ENCODE data around the gene FBXO34.

Gene FBXO34

DNA sequence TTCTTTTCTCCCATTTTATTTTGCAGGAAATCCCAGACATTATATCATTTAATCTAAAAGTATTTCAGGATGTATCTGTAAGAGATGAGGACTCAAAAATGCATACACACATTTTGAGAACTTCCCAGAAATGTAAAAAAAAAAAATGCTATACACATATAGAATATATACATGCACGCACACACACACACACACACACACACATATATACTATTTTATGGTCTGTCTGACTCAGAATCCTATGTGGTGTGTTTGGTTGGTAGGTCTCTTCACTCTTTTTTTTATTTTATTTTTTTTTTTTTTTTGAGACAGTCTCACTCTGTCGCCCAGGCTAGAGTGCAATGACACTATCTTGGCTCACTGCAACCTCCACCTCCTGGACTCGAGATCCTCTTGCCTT is 65.5 kb downstream of the FBXO34 start:
- H3K36me3 ChIP-seq (ENCODE audit: control insufficient read depth in 1 of 2, insufficient read depth in 2 of 2, low read length in 2 of 2) = no peaks in the 10 kb centered on the region
- H4K91ac ChIP-seq (ENCODE audit: low read depth, low read length) = no peak overlapping the region
- no peak overlapping the region for H3K9ac ChIP-seq (ENCODE audit: low read length)
- H3K27ac ChIP-seq (ENCODE audit: low read depth, low read length) = no peak overlapping the region
- H4K12ac ChIP-seq (ENCODE audit: low read depth, low read length) = no peak overlapping the region
- no CpG with 5 or more reads among the region's 3 CpGs for WGBS (ENCODE audit: extremely low coverage, insufficient coverage, insufficient read length)
- no peak overlapping the region for H2BK120ac ChIP-seq (ENCODE audit: insufficient read depth, low read length, poor library complexity)
- no peak for DNase-seq
- no peaks in the 10 kb centered on the region for H3K9me3 ChIP-seq (ENCODE audit: insufficient read depth, low read depth, low read length)
- no peak overlapping the region for H3K4ac ChIP-seq (ENCODE audit: low read depth, low read length)
- peaks cover 2% of the 10 kb centered on the region for H3K79me2 ChIP-seq (ENCODE audit: control insufficient read depth, insufficient read depth, low read length, poor library complexity)
- H3K23ac ChIP-seq (ENCODE audit: low read length) = no peak overlapping the region
- no peak overlapping the region for H2AFZ ChIP-seq (ENCODE audit: insufficient read depth, low read length, poor library complexity)
- no peak overlapping the region for H3K18ac ChIP-seq (ENCODE audit: low read length)
- no peaks in the 10 kb centered on the region for H3K4me1 ChIP-seq (ENCODE audit: control insufficient read depth in 1 of 2, insufficient read depth in 2 of 2, low read length in 2 of 2)
- no peak overlapping the region for H3K4me3 ChIP-seq (ENCODE audit: low read depth, low read length)
- H3K4me2 ChIP-seq (ENCODE audit: low read length) = no peak overlapping the region
- H4K8ac ChIP-seq (ENCODE audit: low read depth, low read length) = no peak overlapping the region
- H2AK5ac ChIP-seq (ENCODE audit: low read length) = no peak overlapping the region
- H3K27me3 ChIP-seq (ENCODE audit: insufficient read depth, low read length) = no peaks in the 10 kb centered on the region
- no peak overlapping the region for H2BK5ac ChIP-seq (ENCODE audit: low read depth, low read length, poor library complexity)
- no peak overlapping the region for H2BK12ac ChIP-seq (ENCODE audit: low read length)
- no peak overlapping the region for H3K14ac ChIP-seq (ENCODE audit: low read length)
- H3K79me1 ChIP-seq (ENCODE audit: low read length) = no peaks in the 10 kb centered on the region

DNA sequence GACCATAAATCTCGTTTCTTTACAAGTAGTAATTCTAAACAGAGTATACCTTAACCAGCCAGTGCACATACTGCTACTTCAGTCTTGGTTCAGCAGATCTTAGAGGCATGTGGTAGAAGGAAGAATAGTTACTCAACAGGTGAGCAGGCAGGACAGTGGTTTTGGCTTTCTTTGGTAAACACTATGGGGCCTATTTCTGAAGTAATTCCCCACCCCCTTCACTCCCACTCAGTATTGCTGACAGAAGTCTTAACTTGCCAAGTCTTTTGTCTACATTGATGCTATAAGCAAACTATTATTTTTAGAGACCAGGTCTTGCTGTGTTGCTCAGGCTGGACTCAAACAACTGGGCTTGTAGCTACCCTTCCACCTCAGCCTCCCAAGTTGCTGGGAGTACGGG is 68.5 kb downstream of the FBXO34 start:
- Histone ChIP-seq H2BK12ac (ENCODE audit: low read length) (no peak overlapping the region), H4K8ac (ENCODE audit: low read depth, low read length) (no peak overlapping the region), H3K9me3 (ENCODE audit: insufficient read depth, low read depth, low read length) (no peaks in the 10 kb centered on the region), H3K79me2 (ENCODE audit: control insufficient read depth, insufficient read depth, low read length, poor library complexity) (peaks cover 2% of the 10 kb centered on the region), H4K91ac (ENCODE audit: low read depth, low read length) (no peak overlapping the region), H2AFZ (ENCODE audit: insufficient read depth, low read length, poor library complexity) (no peak overlapping the region), H3K79me1 (ENCODE audit: low read length) (no peaks in the 10 kb centered on the region), H3K9ac (ENCODE audit: low read length) (no peak overlapping the region), H3K4me1 (ENCODE audit: control insufficient read depth in 1 of 2, insufficient read depth in 2 of 2, low read length in 2 of 2) (no peaks in the 10 kb centered on the region), H4K12ac (ENCODE audit: low read depth, low read length) (no peak overlapping the region), H3K14ac (ENCODE audit: low read length) (no peak overlapping the region), H2AK5ac (ENCODE audit: low read length) (no peak overlapping the region), H3K4ac (ENCODE audit: low read depth, low read length) (no peak overlapping the region), H3K23ac (ENCODE audit: low read length) (no peak overlapping the region), H2BK5ac (ENCODE audit: low read depth, low read length, poor library complexity) (no peak overlapping the region), H3K4me2 (ENCODE audit: low read length) (no peak overlapping the region), H3K27me3 (ENCODE audit: insufficient read depth, low read length) (no peaks in the 10 kb centered on the region), H3K18ac (ENCODE audit: low read length) (no peak overlapping the region), H2BK120ac (ENCODE audit: insufficient read depth, low read length, poor library complexity) (no peak overlapping the region), H3K27ac (ENCODE audit: low read depth, low read length) (no peak overlapping the region), H3K36me3 (ENCODE audit: control insufficient read depth in 1 of 2, insufficient read depth in 2 of 2, low read length in 2 of 2) (no peaks in the 10 kb centered on the region), H3K4me3 (ENCODE audit: low read depth, low read length) (no peak overlapping the region)
- no peak for DNase-seq
- no CpG with 5 or more reads among the region's 2 CpGs for WGBS (ENCODE audit: extremely low coverage, insufficient coverage, insufficient read length)

DNA sequence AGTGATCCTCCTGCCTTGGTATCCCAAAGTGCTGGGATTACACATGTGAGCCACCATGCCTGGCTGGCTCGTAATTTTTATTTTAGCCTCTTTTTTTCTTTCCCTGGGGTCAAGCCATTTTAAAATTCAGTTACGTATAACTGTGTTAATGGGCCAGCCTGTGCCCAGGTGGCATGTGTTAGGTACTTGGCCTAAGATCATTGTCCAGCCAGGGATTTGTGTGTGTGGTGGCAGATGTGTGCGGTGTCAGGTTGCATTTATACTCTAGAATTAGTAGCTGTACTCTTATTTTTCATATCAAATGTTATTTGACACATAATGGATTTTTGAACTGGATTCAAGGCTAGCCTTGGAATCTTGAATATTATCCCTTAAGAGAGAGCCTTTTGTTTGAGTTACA is 69.3 kb downstream of the FBXO34 start:
- Histone ChIP-seq H3K23ac (ENCODE audit: low read length) (no peak overlapping the region), H3K79me2 (ENCODE audit: control insufficient read depth, insufficient read depth, low read length, poor library complexity) (peaks cover 2% of the 10 kb centered on the region), H3K9ac (ENCODE audit: low read length) (no peak overlapping the region), H2BK12ac (ENCODE audit: low read length) (no peak overlapping the region), H3K18ac (ENCODE audit: low read length) (no peak overlapping the region), H2BK120ac (ENCODE audit: insufficient read depth, low read length, poor library complexity) (no peak overlapping the region), H2AFZ (ENCODE audit: insufficient read depth, low read length, poor library complexity) (no peak overlapping the region), H3K9me3 (ENCODE audit: insufficient read depth, low read depth, low read length) (no peaks in the 10 kb centered on the region), H3K14ac (ENCODE audit: low read length) (no peak overlapping the region), H4K91ac (ENCODE audit: low read depth, low read length) (no peak overlapping the region), H3K36me3 (ENCODE audit: control insufficient read depth in 1 of 2, insufficient read depth in 2 of 2, low read length in 2 of 2) (no peaks in the 10 kb centered on the region), H4K8ac (ENCODE audit: low read depth, low read length) (no peak overlapping the region), H2BK5ac (ENCODE audit: low read depth, low read length, poor library complexity) (no peak overlapping the region), H3K27ac (ENCODE audit: low read depth, low read length) (no peak overlapping the region), H4K12ac (ENCODE audit: low read depth, low read length) (no peak overlapping the region), H3K4me3 (ENCODE audit: low read depth, low read length) (no peak overlapping the region), H3K27me3 (ENCODE audit: insufficient read depth, low read length) (no peaks in the 10 kb centered on the region), H3K4me1 (ENCODE audit: control insufficient read depth in 1 of 2, insufficient read depth in 2 of 2, low read length in 2 of 2) (no peaks in the 10 kb centered on the region), H3K4me2 (ENCODE audit: low read length) (no peak overlapping the region), H3K4ac (ENCODE audit: low read depth, low read length) (no peak overlapping the region), H3K79me1 (ENCODE audit: low read length) (no peaks in the 10 kb centered on the region), H2AK5ac (ENCODE audit: low read length) (no peak overlapping the region)
- WGBS (ENCODE audit: extremely low coverage, insufficient coverage, insufficient read length) = no CpG with 5 or more reads among the region's 3 CpGs
- no peak for DNase-seq

DNA sequence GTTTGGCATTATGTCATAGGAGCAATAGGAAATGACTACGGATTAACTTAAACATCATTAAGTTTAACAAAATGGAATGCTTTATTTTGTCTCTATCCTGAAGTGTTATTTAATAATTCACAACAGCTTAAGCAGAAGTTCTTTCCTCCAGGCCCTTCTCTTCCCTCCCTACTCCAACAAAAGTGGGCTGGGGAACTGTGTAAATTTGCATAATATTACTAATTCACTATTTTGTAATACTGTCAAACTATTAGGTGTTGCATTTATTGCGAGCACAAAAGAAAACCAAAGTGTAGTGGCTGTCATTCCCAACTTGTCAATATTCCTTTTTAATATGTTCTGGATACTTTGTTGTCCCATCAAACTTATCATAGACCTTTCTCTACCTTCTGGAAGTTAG is 70.6 kb downstream of the FBXO34 start:
- H3K4ac ChIP-seq (ENCODE audit: low read depth, low read length) = no peak overlapping the region
- H4K8ac ChIP-seq (ENCODE audit: low read depth, low read length) = no peak overlapping the region
- H3K18ac ChIP-seq (ENCODE audit: low read length) = no peak overlapping the region

More for the DNA sequence above, 70.6 kb downstream of the FBXO34 start:
- Histone ChIP-seq H2BK120ac (ENCODE audit: insufficient read depth, low read length, poor library complexity) (no peak overlapping the region), H3K4me3 (ENCODE audit: low read depth, low read length) (no peak overlapping the region), H3K27ac (ENCODE audit: low read depth, low read length) (no peak overlapping the region), H4K12ac (ENCODE audit: low read depth, low read length) (no peak overlapping the region), H3K4me1 (ENCODE audit: control insufficient read depth in 1 of 2, insufficient read depth in 2 of 2, low read length in 2 of 2) (no peaks in the 10 kb centered on the region), H3K79me1 (ENCODE audit: low read length) (no peaks in the 10 kb centered on the region), H3K9ac (ENCODE audit: low read length) (no peak overlapping the region), H2AFZ (ENCODE audit: insufficient read depth, low read length, poor library complexity) (no peak overlapping the region), H3K27me3 (ENCODE audit: insufficient read depth, low read length) (no peaks in the 10 kb centered on the region), H2BK12ac (ENCODE audit: low read length) (no peak overlapping the region), H3K36me3 (ENCODE audit: control insufficient read depth in 1 of 2, insufficient read depth in 2 of 2, low read length in 2 of 2) (no peaks in the 10 kb centered on the region), H3K4me2 (ENCODE audit: low read length) (no peak overlapping the region), H2BK5ac (ENCODE audit: low read depth, low read length, poor library complexity) (no peak overlapping the region), H4K91ac (ENCODE audit: low read depth, low read length) (no peak overlapping the region), H3K23ac (ENCODE audit: low read length) (no peak overlapping the region), H3K79me2 (ENCODE audit: control insufficient read depth, insufficient read depth, low read length, poor library complexity) (peaks cover 2% of the 10 kb centered on the region), H2AK5ac (ENCODE audit: low read length) (no peak overlapping the region), H3K9me3 (ENCODE audit: insufficient read depth, low read depth, low read length) (no peaks in the 10 kb centered on the region), H3K14ac (ENCODE audit: low read length) (no peak overlapping the region)
- DNase-seq = no peak
- WGBS (ENCODE audit: extremely low coverage, insufficient coverage, insufficient read length) = no CpG with 5 or more reads among the region's 2 CpGs

Data from trophoblast cell (in vitro differentiated cells and primary cell).